Colonic mucosa (tissue), 4 donors: ENCODE measurements around the gene CAMK1D. TPM values are rescaled to one million over a fixed set of nuclear protein-coding genes. Genes with fewer than 3 reads are reported as not detected.

Experiments used
- DNase-seq: peaks from one replicate; pipeline ENCODE4 v3.0.0-alpha.2; 2020
- H3K27ac ChIP-seq: fragments of 200-600 bp; one replicate; pipeline ENCODE4 v1.8.0; 2021
- H3K27me3 ChIP-seq: fragments of 200-600 bp; one replicate; pipeline ENCODE4 v1.8.0; 2021
- H3K36me3 ChIP-seq: fragments of 200-600 bp; one replicate; pipeline ENCODE4 v1.8.0; 2021
- H3K4me1 ChIP-seq: fragments of 200-600 bp; one replicate; pipeline ENCODE4 v1.8.0; 2021; ENCODE audit warnings: mild to moderate bottlenecking
- H3K4me3 ChIP-seq: fragments of 200-600 bp; one replicate; pipeline ENCODE4 v1.8.0; 2021
- H3K9ac ChIP-seq, 2 donors: one replicate each; pipeline ENCODE4 v1.7.0; 2013; ENCODE audit warnings: control low read depth in 2 of 2, low read depth in 2 of 2, low read length in 2 of 2
- H3K9me3 ChIP-seq: fragments of 200-600 bp; one replicate; pipeline ENCODE4 v1.8.0; 2021
- CTCF ChIP-seq: fragments of 200-600 bp; IDR thresholded peaks from one replicate; pipeline ENCODE4 v1.8.0; 2022; ENCODE audit warnings: antibody characterized with exemption, mild to moderate bottlenecking
- intact Hi-C: fragments of 100-400 bp; cut with DNase I; formaldehyde crosslinking; loops from one replicate; pipeline ENCODE4 v1.14.1; 2022
- total RNA-seq, 2 donors: library from RNA; stranded (reverse); fragmentation: NEBNext Ultra II Directional in 1 of 2; extraction: Animal tissue kit (Norgen Biotek cat#: 25700) in 1 of 2; gene quantifications; one replicate each; pipeline ENCODE4 v1.2.1, GENCODE V29; 2021
- donor health status: healthy.
- donor health status: DM: no; HTN: no; CAD: no.
- donor health status: DM: no; HTN: no; CAD: no.

CAMK1D gene
- total RNA-seq, 2 donors from 2014 or later, result 21.3 to 29.7 TPM

GRCh38 chr10:12833451-12833850 lies 484.1 kb downstream of the CAMK1D start:
- TF ChIP-seq CTCF, result no peak
- Histone ChIP-seq H3K27ac (no peak overlapping the region), H3K4me3 (no peak overlapping the region), H3K4me1 (no peaks in the 10 kb centered on the region), H3K27me3 (no peaks in the 10 kb centered on the region), H3K36me3 (no peaks in the 10 kb centered on the region), H3K9ac (no peak overlapping the region), H3K9me3 (no peaks in the 10 kb centered on the region)
- DNase-seq, result no peak
- intact Hi-C loops, result no loop called here

GRCh38 chr10:12834116-12834665 lies 484.8 kb downstream of the CAMK1D start:
- H3K4me1 ChIP-seq, result no peaks in the 10 kb centered on the region
- intact Hi-C loops, result no loop called here
- H3K27me3 ChIP-seq, result no peaks in the 10 kb centered on the region
- H3K4me3 ChIP-seq, result no peak overlapping the region
- DNase-seq, result no peak
- no peak overlapping the region for H3K27ac ChIP-seq
- H3K36me3 ChIP-seq, result no peaks in the 10 kb centered on the region
- no peak overlapping the region for H3K9ac ChIP-seq
- no peaks in the 10 kb centered on the region for H3K9me3 ChIP-seq
- no peak for TF ChIP-seq CTCF

- no peaks in the 10 kb centered on the region for H3K4me1 ChIP-seq
- TF ChIP-seq CTCF, result no peak
- H3K27me3 ChIP-seq, result no peaks in the 10 kb centered on the region
- H3K9me3 ChIP-seq, result no peaks in the 10 kb centered on the region
- H3K9ac ChIP-seq, result no peak overlapping the region
- no peak overlapping the region for H3K4me3 ChIP-seq
- DNase-seq, result no peak
- no peaks in the 10 kb centered on the region for H3K36me3 ChIP-seq
- H3K27ac ChIP-seq, result no peak overlapping the region
- intact Hi-C loops, result no loop called here
Observed at GRCh38 chr10:12834721-12835120, 485.4 kb downstream of the CAMK1D start.

GRCh38 chr10:12835709-12836108 lies 486.4 kb downstream of the CAMK1D start:
- TF ChIP-seq CTCF, result no peak
- Histone ChIP-seq H3K4me3 (no peak overlapping the region), H3K4me1 (no peaks in the 10 kb centered on the region), H3K36me3 (no peaks in the 10 kb centered on the region), H3K9me3 (no peaks in the 10 kb centered on the region), H3K9ac (no peak overlapping the region), H3K27ac (no peak overlapping the region), H3K27me3 (no peaks in the 10 kb centered on the region)
- no peak for DNase-seq
- intact Hi-C loops, result no loop called here

GRCh38 chr10:12838366-12838765 lies 489.0 kb downstream of the CAMK1D start:
- Histone ChIP-seq H3K27ac (no peak overlapping the region), H3K4me3 (no peak overlapping the region), H3K9me3 (no peaks in the 10 kb centered on the region), H3K4me1 (no peaks in the 10 kb centered on the region), H3K9ac (no peak overlapping the region), H3K27me3 (no peaks in the 10 kb centered on the region), H3K36me3 (no peaks in the 10 kb centered on the region)
- intact Hi-C loops, result no loop called here
- TF ChIP-seq CTCF, result no peak
- no peak for DNase-seq
